Spleen (tissue), 11 donors: ENCODE data around the gene SV2B. TPM values are rescaled to one million over a fixed set of nuclear protein-coding genes. Genes with fewer than 3 reads are reported as not detected.

ENCODE experiments used
- DNase-seq: peaks from one replicate; pipeline ENCODE4 v3.0.0-alpha.2; 2020
- H3K27ac ChIP-seq, 8 donors: fragments of 200-600 bp; sonication (generic) in 7 of 8; 1 replicate in 4 of 8; 2 replicates in 4 of 8; pipeline versions ENCODE4 v1.5.0 to v1.8.0; 2016 to 2021; ENCODE audit warnings: inconsistent platforms in 4 of 8, mild to moderate bottlenecking in 4 of 8, moderate library complexity in 1 of 8
- H3K27me3 ChIP-seq, 7 donors: fragments of 200-600 bp; sonication (generic) in 6 of 7; replicated peaks in 1 of 7; 1 replicate in 4 of 7; 2 replicates in 3 of 7; pipeline versions ENCODE4 v1.5.0 to v1.8.0; 2016 to 2021; ENCODE audit warnings: inconsistent platforms in 3 of 7, mild to moderate bottlenecking in 1 of 7
- H3K36me3 ChIP-seq, 6 donors: fragments of 200-600 bp; sonication (generic) in 5 of 6; 1 replicate in 4 of 6; 2 replicates in 2 of 6; pipeline versions ENCODE4 v1.5.0 to v1.8.0; 2016 to 2021; ENCODE audit warnings: inconsistent platforms in 2 of 6
- H3K4me1 ChIP-seq, 6 donors: fragments of 200-600 bp; sonication (generic) in 5 of 6; 1 replicate in 3 of 6; 2 replicates in 3 of 6; pipeline versions ENCODE4 v1.5.0 to v1.8.0; 2016 to 2021; ENCODE audit warnings: inconsistent platforms in 3 of 6
- H3K4me3 ChIP-seq, 8 donors: fragments of 200-600 bp; sonication (generic) in 7 of 8; 1 replicate in 4 of 8; 2 replicates in 4 of 8; pipeline versions ENCODE4 v1.5.0 to v1.8.0; 2016 to 2021; ENCODE audit warnings: inconsistent platforms in 4 of 8, mild to moderate bottlenecking in 4 of 8, moderate library complexity in 2 of 8
- H3K9me3 ChIP-seq, 8 donors: fragments of 200-600 bp; sonication (generic) in 7 of 8; 1 replicate in 4 of 8; 2 replicates in 4 of 8; pipeline versions ENCODE4 v1.5.0 to v1.8.0; 2016 to 2021; ENCODE audit warnings: inconsistent platforms in 4 of 8
- CTCF ChIP-seq, 11 experiments: fragments of 200-600 bp in 7 of 11; fragments of 450-650 bp in 4 of 11; sonication (generic) in 4 of 11; IDR thresholded peaks in 8 of 11; conservative IDR thresholded peaks in 3 of 11; 1 replicate in 7 of 11; 2 replicates in 4 of 11; pipeline versions ENCODE4 v1.4.0 to v1.8.0; 2016 to 2021; ENCODE audit warnings: antibody characterized with exemption in 11 of 11, inconsistent platforms in 4 of 11, mild to moderate bottlenecking in 1 of 11
- POLR2A ChIP-seq, 3 donors: fragments of 450-650 bp; IDR thresholded peaks; one replicate each; pipeline ENCODE4 v1.5.1; 2017; ENCODE audit warnings: antibody characterized with exemption in 3 of 3, mild to moderate bottlenecking in 1 of 3
- POLR2AphosphoS5 ChIP-seq, 3 donors: sonication (generic); formaldehyde crosslinking; IDR thresholded peaks; one replicate each; pipeline ENCODE4 v1.5.1; 2017; ENCODE audit warnings: antibody characterized with exemption in 3 of 3
- WGBS, 5 donors: extraction: QIAGEN DNeasy Blood & Tissue Kit in 3 of 5; methylation state at CpG; one replicate each; pipeline versions ENCODE4 v1.1.5 to v1.1.7; 2013 to 2018; 5-methylcytosine and 5-hydroxymethylcytosine counted together
- intact Hi-C: fragments of 100-400 bp; cut with DNase I; formaldehyde crosslinking; loops from one replicate; pipeline ENCODE4 v1.15.0; 2023; ENCODE audit warnings: low total_unique reads
- polyA plus RNA-seq, 3 donors: library from polyadenylated mRNA; stranded (reverse); fragments of 200-250 nt; gene quantifications; one replicate each; pipeline ENCODE4 v1.2.1, GENCODE V29; 2013
- total RNA-seq, 7 donors: library from RNA; depleted of rRNA in 3 of 7; stranded (reverse); fragments of >200 nt in 3 of 7; fragmentation: NEBNext Ultra II Directional in 4 of 7; extraction: Animal tissue kit (Norgen Biotek cat#: 25700) in 4 of 7; gene quantifications; one replicate each; pipeline versions ENCODE4 v1.1.0 to v1.2.1, GENCODE V29; 2016 to 2021
- donor health status: healthy with polysubstance abuse.
- donor health status: DM: no; HTN: no; CAD: no; lungs with moderate emphysema.
- donor health status: DM: no; HTN: no; CAD: no.
- donor health status: Bipolar disorder and iron deficiency.
- donor health status: healthy.
- donor health status: DM: no; HTN: no; CAD: no.
- donor health status: DM: yes; HTN: yes; CAD: no.

SV2B gene
- total and polyA plus RNA-seq, 10 donors = 0.07 to 1.2 (median 0.48) TPM

- no peak for TF ChIP-seq POLR2A (IDR thresholded peaks at IDR 0.05)
- TF ChIP-seq CTCF (IDR thresholded peaks at IDR 0.05 in 8 of 11, conservative IDR thresholded peaks at IDR 0.05 in 3 of 11) = no peak
- intact Hi-C loops = no loop called here
- no peaks in the 10 kb centered on the region for H3K9me3 ChIP-seq
- H3K27ac ChIP-seq = no peak overlapping the region
- WGBS, 5 donors = 79 to 100% (median 85%) methylated on average over 1 of the region's 1 CpG
- H3K4me1 ChIP-seq = no peaks in the 10 kb centered on the region
- peaks cover 0 to 68% (median 0%) of the 10 kb centered on the region in 7 donors for H3K27me3 ChIP-seq
- no peaks in the 10 kb centered on the region for H3K36me3 ChIP-seq
- no peak overlapping the region for H3K4me3 ChIP-seq
- no peak for DNase-seq
Observed at GRCh38 chr15:91117375-91117774, 17.3 kb downstream of the SV2B start.

GRCh38 chr15:91118817-91119590 lies 18.9 kb downstream of the SV2B start:
- TF ChIP-seq CTCF (IDR thresholded peaks at IDR 0.05 in 8 of 11, conservative IDR thresholded peaks at IDR 0.05 in 3 of 11) = no peak
- no peak for TF ChIP-seq POLR2A (IDR thresholded peaks at IDR 0.05)
- TF ChIP-seq POLR2AphosphoS5 (IDR thresholded peaks at IDR 0.05) = no peak
- Histone ChIP-seq H3K4me3 (no peak overlapping the region), H3K36me3 (no peaks in the 10 kb centered on the region), H3K9me3 (no peaks in the 10 kb centered on the region), H3K27ac (no peak overlapping the region), H3K4me1 (no peaks in the 10 kb centered on the region), H3K27me3 (peaks cover 0 to 69% (median 2%) of the 10 kb centered on the region in 7 donors)
- intact Hi-C loops = no loop called here
- WGBS, 5 donors = 70 to 78% (median 72%) methylated on average over 12 of the region's 12 CpGs
- no peak for DNase-seq

DNA sequence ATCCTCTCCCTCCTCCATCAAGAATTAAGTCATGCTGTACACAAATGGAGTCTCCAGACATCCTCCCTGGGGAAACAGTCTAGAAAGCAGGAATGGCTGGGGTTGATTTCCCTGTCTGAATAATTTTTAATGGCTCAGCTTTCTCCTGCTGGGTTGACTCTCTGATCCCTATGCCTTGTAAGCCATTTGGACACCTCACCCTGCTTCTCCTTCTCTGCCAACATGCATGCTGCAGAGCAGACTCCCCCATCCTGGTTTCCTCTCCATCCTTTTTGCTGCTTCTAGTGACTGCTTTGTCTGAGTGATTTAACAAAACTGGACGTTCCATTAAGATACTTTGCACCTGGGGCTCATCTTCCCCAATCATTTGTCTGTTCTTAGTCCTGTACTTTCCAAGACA lies 22.2 kb downstream of the SV2B start:
- intact Hi-C loops = no loop called here
- no peak overlapping the region for H3K4me3 ChIP-seq
- WGBS, 5 donors = 55 to 84% (median 62%) methylated on average over 1 of the region's 1 CpG

More for the DNA sequence above, 22.2 kb downstream of the SV2B start:
- Histone ChIP-seq H3K9me3 (no peaks in the 10 kb centered on the region), H3K27me3 (peaks cover 0 to 76% (median 14%) of the 10 kb centered on the region in 7 donors), H3K36me3 (no peaks in the 10 kb centered on the region), H3K27ac (no peak overlapping the region), H3K4me1 (no peaks in the 10 kb centered on the region)
- TF ChIP-seq POLR2AphosphoS5 (IDR thresholded peaks at IDR 0.05) (no peak), CTCF (IDR thresholded peaks at IDR 0.05 in 8 of 11, conservative IDR thresholded peaks at IDR 0.05 in 3 of 11) (no peak), POLR2A (IDR thresholded peaks at IDR 0.05) (no peak)
- DNase-seq = no peak
